Mucosa of descending colon (tissue), 3 donors: ENCODE results near the gene SRP9. TPM values are rescaled to one million over a fixed set of nuclear protein-coding genes. Genes with fewer than 3 reads are reported as not detected.

Source experiments
- ATAC-seq: fragments of 200-7000 bp; cut with Tn5 transposase; one replicate; pipeline ENCODE4 v1.9.1; 2020; ENCODE audit warnings: mild to moderate bottlenecking, moderate library complexity
- DNase-seq, 3 donors: peaks; one replicate each; pipeline ENCODE4 v3.0.0-alpha.2; 2020
- H3K36me3 ChIP-seq: fragments of 200-600 bp; one replicate; pipeline ENCODE4 v1.8.0; 2021; ENCODE audit warnings: low read depth, mild to moderate bottlenecking
- H3K4me1 ChIP-seq: fragments of 200-600 bp; one replicate; pipeline ENCODE4 v1.8.0; 2021; ENCODE audit warnings: low read depth, mild to moderate bottlenecking
- H3K4me3 ChIP-seq: fragments of 200-600 bp; one replicate; pipeline ENCODE4 v1.8.0; 2021; ENCODE audit warnings: mild to moderate bottlenecking
- H3K9me3 ChIP-seq: fragments of 200-600 bp; one replicate; pipeline ENCODE4 v1.8.0; 2021; ENCODE audit warnings: mild to moderate bottlenecking
- intact Hi-C, 2 donors: fragments of 100-400 bp; cut with DNase I in 1 of 2; cut with micrococcal nuclease in 1 of 2; formaldehyde crosslinking; loops; one replicate each; pipeline versions ENCODE4 v1.11.0 to v1.11.1; 2022; cut with DNase I, micrococcal nuclease
- total RNA-seq, 3 donors: library from RNA; stranded (reverse); fragmentation: NEBNext Ultra II Directional in 2 of 3; extraction: Animal tissue kit (Norgen Biotek cat#: 25700) in 2 of 3; gene quantifications; one replicate each; pipeline versions ENCODE4 v1.2.1 to v1.2.4, GENCODE V29; 2021 to 2023
- TF ChIP-seq, protein P1 (sequence below): fragments of 200-600 bp; IDR thresholded peaks from one replicate; pipeline ENCODE4 v1.8.0; 2022; ENCODE audit warnings: antibody characterized with exemption, mild to moderate bottlenecking
- donor health status: DM: no; HTN: no; CAD: no; lungs with moderate emphysema.
- donor health status: DM: no; HTN: no; CAD: no.
- donor health status: DM: no; HTN: yes; CAD: no.

SRP9 gene
- total RNA-seq, 3 donors from 2014 or later, result 168 to 208 (median 187) TPM

DNA sequence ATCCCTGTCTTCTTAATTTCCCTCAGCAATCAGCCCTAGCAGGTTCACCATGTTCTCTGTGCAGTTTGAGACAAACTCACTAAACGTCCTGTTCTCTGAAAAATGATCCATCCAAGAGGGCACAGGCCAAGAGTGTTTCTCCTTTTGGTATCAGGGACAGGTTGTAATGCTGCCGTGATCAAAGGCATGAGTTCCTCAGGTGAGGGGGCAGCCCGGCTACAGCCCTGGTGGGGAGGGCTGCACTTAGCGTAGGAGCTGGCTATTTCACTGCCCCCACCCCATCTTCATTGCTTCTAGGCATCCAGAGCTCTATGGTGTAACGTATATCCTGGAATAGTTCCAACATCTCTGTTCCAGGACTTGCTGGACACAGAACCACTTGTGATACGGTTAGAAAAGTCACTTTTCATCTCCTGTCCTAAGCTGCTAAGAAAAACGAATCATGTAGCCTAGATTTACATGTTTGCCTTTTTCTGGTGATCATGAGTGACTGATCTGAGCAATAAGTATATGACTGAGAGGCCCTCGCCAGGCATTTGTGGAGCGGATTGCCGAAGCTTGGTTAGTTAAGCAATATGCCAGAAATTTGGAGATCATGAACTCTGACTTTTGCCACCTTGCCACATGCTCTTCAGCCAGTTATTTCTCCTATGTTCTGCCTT is 41.1 kb upstream of the SRP9 start:
- no peaks in the 10 kb centered on the region for H3K36me3 ChIP-seq
- DNase-seq (no peak), ATAC-seq (no peak)
- no peak overlapping the region for H3K4me3 ChIP-seq
- no peaks in the 10 kb centered on the region for H3K4me1 ChIP-seq
- H3K9me3 ChIP-seq, result no peaks in the 10 kb centered on the region
- intact Hi-C loops, result no loop called here
- TF ChIP-seq, protein P1, sequence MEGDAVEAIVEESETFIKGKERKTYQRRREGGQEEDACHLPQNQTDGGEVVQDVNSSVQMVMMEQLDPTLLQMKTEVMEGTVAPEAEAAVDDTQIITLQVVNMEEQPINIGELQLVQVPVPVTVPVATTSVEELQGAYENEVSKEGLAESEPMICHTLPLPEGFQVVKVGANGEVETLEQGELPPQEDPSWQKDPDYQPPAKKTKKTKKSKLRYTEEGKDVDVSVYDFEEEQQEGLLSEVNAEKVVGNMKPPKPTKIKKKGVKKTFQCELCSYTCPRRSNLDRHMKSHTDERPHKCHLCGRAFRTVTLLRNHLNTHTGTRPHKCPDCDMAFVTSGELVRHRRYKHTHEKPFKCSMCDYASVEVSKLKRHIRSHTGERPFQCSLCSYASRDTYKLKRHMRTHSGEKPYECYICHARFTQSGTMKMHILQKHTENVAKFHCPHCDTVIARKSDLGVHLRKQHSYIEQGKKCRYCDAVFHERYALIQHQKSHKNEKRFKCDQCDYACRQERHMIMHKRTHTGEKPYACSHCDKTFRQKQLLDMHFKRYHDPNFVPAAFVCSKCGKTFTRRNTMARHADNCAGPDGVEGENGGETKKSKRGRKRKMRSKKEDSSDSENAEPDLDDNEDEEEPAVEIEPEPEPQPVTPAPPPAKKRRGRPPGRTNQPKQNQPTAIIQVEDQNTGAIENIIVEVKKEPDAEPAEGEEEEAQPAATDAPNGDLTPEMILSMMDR, result no peak

DNA sequence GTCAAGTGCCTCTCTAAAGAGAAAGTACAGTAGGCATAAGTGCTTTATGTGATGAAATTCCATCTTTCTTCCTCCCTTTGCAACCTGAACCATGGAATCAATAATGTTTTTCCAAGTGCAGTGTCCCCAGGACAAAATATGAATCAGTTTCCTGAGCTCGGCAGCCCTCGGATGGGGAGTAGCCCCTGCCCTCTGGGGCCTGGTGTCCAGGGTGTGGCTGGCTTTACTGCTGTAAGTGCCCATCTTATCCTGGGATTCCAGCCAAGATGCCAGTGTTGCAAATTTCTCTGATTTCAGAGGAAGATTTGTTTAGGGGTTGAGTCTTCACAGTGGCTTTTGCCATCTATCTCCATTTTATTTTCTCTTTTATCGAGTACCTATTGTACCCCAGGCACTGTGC is 40.5 kb upstream of the SRP9 start:
- H3K4me1 ChIP-seq, result no peaks in the 10 kb centered on the region
- DNase-seq, result peak in 1 of 3 donors; percentile 21
- no peaks in the 10 kb centered on the region for H3K36me3 ChIP-seq
- peak; percentile 54 for ATAC-seq
- no peaks in the 10 kb centered on the region for H3K9me3 ChIP-seq
- intact Hi-C loops, result no loop called here
- TF ChIP-seq, protein P1, result no peak
- H3K4me3 ChIP-seq, result no peak overlapping the region

DNA sequence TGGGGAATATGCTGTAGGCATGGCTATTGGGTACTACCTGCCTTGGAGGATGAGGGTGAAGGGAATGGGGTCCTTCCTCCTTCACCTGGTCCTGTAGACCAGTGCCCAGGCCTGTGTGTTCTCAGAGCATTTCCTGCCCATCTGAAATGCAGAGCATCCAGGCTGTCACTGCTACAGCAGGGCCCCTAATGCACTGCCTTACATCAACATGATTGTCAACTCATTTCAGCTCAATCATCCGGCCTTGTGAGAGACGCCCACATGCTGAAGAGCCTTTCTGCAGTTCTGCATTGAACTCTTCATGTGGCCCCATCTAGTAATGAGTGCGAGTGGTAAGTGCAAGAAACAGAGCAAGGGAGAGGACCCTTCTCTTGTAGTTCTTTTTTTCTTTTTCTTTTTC is 39.8 kb upstream of the SRP9 start:
- H3K36me3 ChIP-seq, result no peaks in the 10 kb centered on the region
- no peaks in the 10 kb centered on the region for H3K4me1 ChIP-seq
- no peaks in the 10 kb centered on the region for H3K9me3 ChIP-seq
- TF ChIP-seq, protein P1, result no peak
- no peak overlapping the region for H3K4me3 ChIP-seq
- no peak for ATAC-seq
- no peak for DNase-seq
- intact Hi-C loops, result no loop called here

DNA sequence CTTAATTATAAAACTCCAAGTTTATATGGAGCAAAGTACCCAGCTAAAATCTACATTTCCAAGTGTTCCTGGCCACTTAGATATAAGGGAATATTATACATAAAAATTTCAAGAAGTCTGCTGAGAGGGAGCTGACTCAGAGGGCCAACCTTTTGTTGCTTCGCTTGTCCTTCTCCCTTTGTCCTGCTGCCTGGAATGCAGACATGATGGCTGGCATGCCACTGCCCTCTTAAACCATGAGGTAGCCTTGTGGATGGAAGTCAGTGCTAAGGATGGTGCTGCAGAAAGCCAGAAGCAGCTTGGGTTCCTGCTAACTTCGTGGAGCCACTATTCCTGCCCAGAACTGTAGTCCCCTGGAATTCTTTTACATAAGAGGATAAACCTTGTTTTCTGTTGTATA is 38.9 kb upstream of the SRP9 start:
- Histone ChIP-seq H3K4me3 (no peak overlapping the region), H3K36me3 (no peaks in the 10 kb centered on the region), H3K9me3 (no peaks in the 10 kb centered on the region), H3K4me1 (no peaks in the 10 kb centered on the region)
- DNase-seq (no peak), ATAC-seq (no peak)
- intact Hi-C loops, result no loop called here
- TF ChIP-seq, protein P1, result no peak

DNA sequence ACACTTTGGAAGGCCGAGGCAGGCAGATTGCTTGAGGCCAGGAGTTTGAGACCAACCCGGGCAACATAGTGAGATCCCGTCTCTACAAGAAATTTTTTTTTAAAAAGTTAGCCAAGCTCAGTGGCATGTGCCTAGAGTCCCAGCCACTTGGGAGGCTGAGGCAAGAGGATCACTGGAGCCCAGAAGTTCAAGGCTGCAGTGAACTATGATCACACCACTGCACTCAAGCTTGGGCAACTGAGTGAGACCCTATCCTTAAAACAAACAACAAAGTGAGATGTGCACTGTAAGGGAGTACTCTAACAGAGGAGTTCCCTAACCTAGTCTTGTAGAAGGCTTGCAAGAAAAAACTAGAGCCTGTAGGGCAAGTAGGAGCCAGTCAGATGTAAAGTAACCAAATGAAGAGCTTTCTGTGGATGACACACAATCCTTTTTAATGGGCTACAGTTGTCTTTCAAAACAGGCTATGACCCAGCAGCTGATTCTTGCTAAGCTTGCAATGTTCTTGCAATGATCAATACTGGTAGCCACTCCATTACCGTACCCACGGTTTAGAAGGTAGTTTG is 38.0 kb upstream of the SRP9 start:
- TF ChIP-seq, protein P1, result no peak
- H3K4me1 ChIP-seq, result no peaks in the 10 kb centered on the region
- intact Hi-C loops, result no loop called here
- ATAC-seq (no peak), DNase-seq (no peak)
- no peaks in the 10 kb centered on the region for H3K9me3 ChIP-seq
- no peak overlapping the region for H3K4me3 ChIP-seq
- H3K36me3 ChIP-seq, result no peaks in the 10 kb centered on the region
